Stimulated activated CD4-positive, alpha-beta T cell treated with anti-CD3 and anti-CD28 coated beads, Interleukin-1b, Interleukin-23, amount 100 ng/mL, for 4 hours (primary cell): ENCODE results near the gene SOCS4.
"Not testable (repeated sequence)": the region's sequence is repeated elsewhere in the genome, so short reads cannot be mapped to it uniquely, and the experiment has no call there.

Experiments used
- DNase-seq, 2 donors: peaks; one replicate each; pipeline ENCODE4 v3.0.0-alpha.2; 2020; ENCODE audit warnings: low read depth in 2 of 2

SOCS4 gene

DNA sequence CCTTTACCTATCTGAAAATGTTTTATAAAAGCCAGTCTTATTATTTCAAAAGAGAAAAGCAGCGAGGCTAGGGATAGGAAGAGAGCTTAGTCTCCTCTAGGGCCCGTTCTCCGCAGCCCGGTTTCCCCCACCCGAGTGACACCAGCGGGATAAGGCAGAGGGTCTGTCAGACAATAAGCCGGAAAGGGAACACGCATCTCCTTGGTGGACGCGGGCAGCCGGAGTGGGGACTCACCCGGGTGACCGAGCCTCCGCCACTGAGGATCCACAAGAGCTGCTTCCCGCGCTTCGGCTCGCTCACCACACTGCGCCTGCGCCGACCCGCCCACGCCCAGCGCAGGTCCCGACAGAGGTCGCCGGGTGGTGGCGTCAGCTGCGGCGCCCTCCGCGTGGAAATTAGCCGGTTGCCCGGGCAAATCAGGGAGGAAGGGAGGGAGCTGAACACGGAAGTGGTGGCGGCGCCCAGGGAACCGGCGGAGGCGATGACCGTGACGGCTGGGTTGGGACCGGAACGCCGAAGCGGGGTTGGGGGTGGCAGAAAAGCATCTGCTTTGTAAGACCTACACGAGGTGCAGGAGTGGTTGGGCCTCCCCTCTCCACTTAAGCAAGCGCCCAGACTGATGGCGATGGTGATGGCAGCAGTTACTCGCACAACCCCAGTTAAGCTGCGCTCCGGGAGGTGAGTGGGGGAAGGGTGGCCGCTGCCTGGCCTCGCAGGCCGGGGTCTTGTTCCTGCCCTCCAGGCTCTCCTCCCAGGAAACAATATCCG lies at the start of gene SOCS4, which contains the start of gene WDHD1:
Gene SOCS4, plus strand, starts transcription at position 444 of the 769 bp plus-strand sequence. CDS start 15,806 bp downstream, outside the sequence.
Gene WDHD1, minus strand, starts transcription at position 307 of the 769 bp plus-strand sequence. CDS start 312 bp downstream, outside the sequence.
- DNase-seq, result peak; percentile 96 to 98

GRCh38 chr14:54979039-54979438 lies 48.0 kb upstream of the SOCS4 start:
- DNase-seq, result no peak

DNA sequence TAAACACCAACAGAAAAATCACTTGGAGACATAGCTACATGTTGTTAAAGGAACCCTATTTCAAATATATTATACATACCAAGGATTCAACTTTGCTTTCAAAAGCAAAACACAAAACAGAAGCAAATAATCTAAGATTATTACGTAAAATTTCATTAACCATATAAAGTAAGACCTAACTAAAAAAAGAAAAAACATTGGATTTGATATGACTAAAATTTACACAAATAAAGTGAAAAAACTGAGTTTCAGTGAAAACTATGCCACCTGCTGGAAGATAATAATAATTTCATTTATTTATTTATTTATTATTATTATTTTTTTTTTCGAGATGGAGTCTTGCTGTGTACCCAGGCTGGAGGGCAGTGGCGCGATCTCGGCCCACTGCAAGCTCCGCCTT lies 45.3 kb upstream of the SOCS4 start:
- no peak for DNase-seq

DNA sequence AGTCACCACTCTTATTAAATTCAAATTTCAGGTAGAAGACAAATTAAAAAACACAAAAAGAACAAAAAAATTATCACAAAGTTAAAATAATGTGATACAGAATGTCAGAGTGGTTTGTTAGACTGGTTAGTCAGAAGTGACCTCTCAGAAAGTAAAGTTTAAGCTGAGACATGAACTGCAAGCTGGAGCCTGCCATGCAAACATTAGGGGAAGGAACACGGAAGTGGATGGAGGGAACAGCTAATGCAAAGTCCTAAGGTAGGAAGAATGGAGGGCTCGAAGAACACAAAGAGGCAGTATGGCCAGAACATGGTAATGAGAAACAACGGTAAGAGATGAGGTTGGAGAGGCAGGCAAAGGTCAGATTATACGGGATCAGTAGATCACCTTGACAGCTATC lies 41.9 kb upstream of the SOCS4 start:
- DNase-seq, result no peak

GRCh38 chr14:55000381-55000780 lies 26.7 kb upstream of the SOCS4 start:
- no peak for DNase-seq

DNA sequence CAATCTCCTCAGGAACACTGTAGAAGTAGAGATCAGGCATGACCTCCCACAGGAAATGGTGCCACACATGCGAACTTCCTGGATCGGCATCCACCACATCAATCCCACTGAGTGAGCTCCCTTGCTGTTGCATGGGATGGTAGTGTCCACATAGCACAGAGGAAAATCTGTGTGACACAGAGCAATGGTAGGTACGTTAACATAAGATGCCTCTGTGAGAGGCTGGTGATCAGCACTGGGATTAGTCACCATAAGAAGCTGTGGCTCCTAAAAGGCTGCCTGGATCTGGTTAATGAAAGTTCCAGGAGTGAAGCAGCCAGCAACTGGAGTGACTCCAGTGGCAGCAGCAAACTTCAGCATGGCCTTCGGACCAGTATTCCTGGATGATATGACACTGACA lies 22.0 kb upstream of the SOCS4 start:
- no peak for DNase-seq

DNA sequence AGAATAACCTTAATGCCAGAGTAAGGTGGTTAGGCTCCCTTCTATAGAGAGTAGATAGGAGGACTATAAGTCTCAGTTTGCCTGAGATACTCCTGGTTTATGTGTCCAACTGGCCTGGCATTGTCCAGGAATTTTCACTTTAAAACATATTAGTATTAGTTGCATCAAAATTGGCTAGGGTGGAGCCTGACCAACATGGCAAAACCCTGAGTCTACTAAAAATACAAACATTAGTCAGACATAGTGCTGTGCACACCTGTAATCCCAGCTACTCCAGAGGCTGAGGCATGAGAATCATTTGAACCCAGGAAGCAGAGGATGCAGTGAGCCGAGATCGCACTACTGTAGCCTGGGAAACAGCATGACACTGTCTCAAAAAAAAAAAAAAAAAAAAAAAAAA lies 12.0 kb upstream of the SOCS4 start:
- DNase-seq, result no peak

DNA sequence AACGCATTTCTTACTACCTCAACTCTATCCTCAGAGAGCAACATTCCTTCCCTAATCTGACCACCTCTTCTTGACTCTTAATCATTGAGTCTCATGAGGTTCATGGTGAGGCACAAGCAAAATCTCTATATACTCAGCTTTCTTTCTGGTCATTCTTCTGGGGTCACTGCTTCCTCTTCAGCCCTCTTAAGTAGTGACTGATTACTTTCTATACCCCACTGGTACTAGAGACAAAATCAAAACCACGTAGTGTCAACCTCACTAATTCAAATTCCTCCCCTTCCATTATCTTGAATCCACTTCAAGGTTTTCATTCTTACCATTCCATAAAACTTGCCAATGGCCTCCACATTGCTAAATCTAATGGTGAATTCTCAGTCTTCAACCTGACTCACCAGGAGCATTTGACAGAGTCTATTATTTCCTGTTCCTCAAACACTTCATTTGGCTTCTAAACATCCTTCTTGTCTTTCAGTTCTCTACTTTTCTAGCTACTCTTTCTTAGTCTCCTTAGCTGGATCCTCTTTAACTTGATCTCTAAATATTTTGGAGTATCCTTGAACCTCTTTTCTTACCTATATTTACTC lies 7.0 kb upstream of the SOCS4 start:
- DNase-seq, result no peak

- DNase-seq, result not testable (repeated sequence)
Observed at GRCh38 chr14:55024365-55024764, 2.7 kb upstream of the SOCS4 start.

GRCh38 chr14:55025948-55026347 lies 1.1 kb upstream of the SOCS4 start:
- DNase-seq, result no peak

DNA sequence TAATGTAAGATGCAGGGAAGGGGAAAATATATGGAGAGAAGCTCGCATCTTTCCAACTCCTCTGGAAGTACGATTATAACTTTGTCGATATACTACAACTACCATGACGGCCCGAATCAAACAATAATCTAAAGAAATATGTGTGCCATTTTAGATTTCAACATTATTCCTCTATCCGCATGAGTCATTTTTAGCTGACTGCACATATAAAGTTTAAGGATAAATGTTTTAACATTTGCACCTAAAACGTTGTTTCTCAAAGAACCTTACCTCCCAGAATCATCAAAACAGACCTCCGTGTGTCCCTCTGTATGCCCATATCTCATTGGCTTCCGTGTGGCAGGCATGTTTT lies 619 bp upstream of the SOCS4 start:
- DNase-seq, result no peak

DNA sequence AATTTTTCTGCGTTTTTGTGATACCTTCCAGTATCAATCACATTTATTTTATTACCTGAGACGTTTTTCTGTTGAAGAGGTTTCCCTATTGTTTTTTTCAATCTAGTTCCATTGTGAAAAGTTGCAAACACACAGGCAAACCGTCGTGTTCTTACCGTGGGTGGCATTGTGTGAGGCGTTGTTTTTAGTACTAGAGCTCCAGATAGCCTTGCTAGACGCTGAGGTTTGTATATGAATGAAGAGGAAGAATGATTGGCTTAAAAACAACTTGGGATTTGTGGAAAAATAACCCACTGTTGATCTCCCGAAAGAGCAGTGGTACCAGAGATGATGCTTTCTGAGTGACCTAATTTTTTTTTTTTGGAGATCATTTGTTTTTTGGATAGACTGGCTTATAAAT lies 1.0 kb downstream of the SOCS4 start:
- no peak for DNase-seq

GRCh38 chr14:55028476-55028875 lies 1.4 kb downstream of the SOCS4 start:
- DNase-seq, result no peak

DNA sequence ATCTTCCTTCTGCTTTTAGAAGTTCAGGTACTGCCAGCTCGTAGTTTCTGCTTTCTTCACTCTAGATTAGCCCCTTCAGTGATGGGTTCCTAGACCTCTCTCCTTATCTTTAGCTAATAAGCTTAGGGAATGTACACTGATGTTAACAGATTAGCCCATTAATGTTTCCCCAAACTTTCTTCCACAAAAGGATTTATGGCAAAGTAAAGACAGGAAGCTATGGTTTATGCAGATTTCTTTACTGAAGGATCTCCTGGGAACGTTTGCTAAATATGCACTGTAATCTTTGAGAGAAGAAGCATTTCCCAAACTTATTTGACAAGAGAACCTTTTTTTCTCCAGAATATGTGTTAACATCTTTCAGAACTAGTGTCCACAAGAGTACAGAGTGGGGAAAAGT lies 4.2 kb downstream of the SOCS4 start:
- no peak for DNase-seq

GRCh38 chr14:55037995-55038394 lies 11.0 kb downstream of the SOCS4 start:
- not testable (repeated sequence) for DNase-seq

DNA sequence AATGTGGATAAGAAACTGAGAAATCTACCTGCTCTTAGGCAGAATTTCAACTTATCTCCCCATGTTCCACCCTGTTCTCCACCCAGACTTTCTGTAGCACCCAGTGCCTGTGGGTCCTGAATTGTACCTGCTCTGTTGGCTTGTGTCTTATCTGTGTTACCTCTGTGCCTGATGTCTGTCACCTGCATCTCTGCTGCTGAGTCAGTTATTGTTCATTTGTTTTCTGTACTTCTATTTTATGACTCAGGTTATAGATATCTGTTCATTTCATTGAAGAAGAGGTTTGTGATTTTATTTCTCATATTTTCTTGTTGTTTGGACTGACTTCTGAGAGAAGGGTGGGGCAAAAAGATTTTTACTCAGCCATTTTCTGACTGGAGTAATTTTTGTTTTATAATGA lies 11.7 kb downstream of the SOCS4 start:
- DNase-seq, result no peak

DNA sequence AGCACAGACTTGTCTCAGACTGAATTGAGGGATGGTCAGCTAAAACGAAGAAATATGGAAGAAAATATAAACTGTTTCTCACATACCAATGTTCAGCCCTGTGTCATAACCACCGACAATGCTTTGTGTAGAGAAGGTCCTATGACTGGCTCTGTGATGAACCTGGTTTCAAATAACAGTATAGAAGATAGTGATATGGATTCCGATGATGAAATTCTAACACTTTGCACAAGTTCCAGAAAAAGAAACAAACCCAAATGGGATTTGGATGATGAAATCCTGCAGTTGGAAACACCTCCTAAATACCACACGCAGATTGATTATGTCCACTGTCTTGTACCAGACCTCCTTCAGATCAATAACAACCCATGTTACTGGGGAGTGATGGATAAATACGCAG lies 16.5 kb downstream of the SOCS4 start:
- no peak for DNase-seq

DNA sequence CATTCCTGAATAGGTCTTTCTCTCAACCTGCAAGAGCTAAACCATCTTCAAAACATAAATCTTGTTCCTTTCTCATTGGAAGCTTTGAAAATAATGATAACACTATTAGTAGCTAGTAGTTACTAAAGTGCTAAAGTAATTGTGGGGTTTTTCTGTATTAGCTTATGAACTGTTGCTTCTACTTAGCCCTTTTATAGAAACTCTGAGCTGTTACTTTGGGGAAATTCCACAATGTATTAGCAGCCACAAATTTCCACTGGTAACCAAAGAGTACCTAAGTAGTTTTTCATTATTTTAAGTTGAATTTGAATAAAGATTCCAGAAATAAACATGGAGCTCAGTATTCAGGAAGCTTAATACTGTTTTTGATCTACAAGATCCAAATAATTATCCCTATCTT lies 18.1 kb downstream of the SOCS4 start:
- no peak for DNase-seq

- DNase-seq, result no peak
Observed at GRCh38 chr14:55047301-55048053, 20.4 kb downstream of the SOCS4 start.

DNA sequence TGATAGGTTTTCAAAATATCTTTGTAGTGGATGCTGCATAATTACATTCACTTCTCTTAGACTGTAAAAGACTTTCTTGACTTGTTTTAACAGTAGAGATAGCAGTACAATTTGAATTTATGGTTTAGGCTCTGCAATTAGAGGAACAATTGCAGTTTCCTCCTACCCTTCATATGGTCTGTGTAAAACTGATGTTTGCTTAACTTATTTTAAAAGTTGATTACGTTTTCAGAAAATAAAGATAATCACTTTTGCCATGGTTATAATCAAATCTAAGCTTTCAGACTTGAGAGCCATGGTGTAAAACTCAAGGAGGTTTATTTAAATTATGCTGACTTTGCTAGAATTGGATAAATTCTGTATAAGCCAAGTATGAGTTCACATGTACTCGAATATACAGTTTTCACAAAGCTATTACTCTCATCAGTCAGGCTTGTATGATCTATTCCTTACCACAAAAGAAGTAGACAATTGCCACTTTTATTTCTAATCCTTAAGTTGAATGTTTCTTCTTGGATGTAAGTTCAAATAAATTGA lies 21.9 kb downstream of the SOCS4 start:
- no peak for DNase-seq

DNA sequence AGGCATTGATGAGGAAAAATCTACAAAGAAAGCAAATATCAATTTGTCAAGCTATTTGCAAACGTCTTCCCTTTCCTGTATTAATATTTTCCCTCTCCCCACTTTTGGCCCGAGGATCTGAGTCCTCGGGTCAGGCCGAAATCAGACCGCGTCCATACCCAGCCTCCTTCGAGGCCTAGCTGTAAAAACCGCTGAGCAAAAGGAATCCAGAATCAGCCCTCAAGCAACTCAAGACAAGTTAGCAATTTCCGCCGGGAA lies 24.1 kb downstream of the SOCS4 start:
- DNase-seq, result no peak

GRCh38 chr14:55051423-55052268 lies 24.6 kb downstream of the SOCS4 start, which contains the start of gene MAPK1IP1L:
MAPK1IP1L (plus strand) TSS chr14:55051647; CDS start chr14:55061684, 10,037 bp downstream.
- peak; percentile 85 for DNase-seq
